ENCODE measurements around the gene KCNJ16.

KCNJ16 gene

GRCh38 chr17:70128727-70129238 lies 53.8 kb downstream of the KCNJ16 start:
- H3K4me3 ChIP-seq (ENCODE audit: low read depth, low read length), result no peak overlapping the region
- no peak for DNase-seq (ENCODE audit: low read depth)
- no peak for TF ChIP-seq CTCF (IDR thresholded peaks at IDR 0.05; ENCODE audit: control insufficient read depth, extremely low read depth, insufficient read depth)

- no peak overlapping the region for H3K4me3 ChIP-seq (ENCODE audit: low read depth, low read length)
- no peak for TF ChIP-seq CTCF (IDR thresholded peaks at IDR 0.05; ENCODE audit: control insufficient read depth, extremely low read depth, insufficient read depth)
- DNase-seq (ENCODE audit: low read depth), result no peak
Measured at GRCh38 chr17:70130289-70130688, 55.3 kb downstream of the KCNJ16 start.

GRCh38 chr17:70132505-70132904 lies 57.5 kb downstream of the KCNJ16 start:
- no peak for DNase-seq (ENCODE audit: low read depth)
- TF ChIP-seq CTCF (IDR thresholded peaks at IDR 0.05; ENCODE audit: control insufficient read depth, extremely low read depth, insufficient read depth), result no peak
- no peak overlapping the region for H3K4me3 ChIP-seq (ENCODE audit: low read depth, low read length)

GRCh38 chr17:70134042-70134441 lies 59.0 kb downstream of the KCNJ16 start:
- TF ChIP-seq CTCF (IDR thresholded peaks at IDR 0.05; ENCODE audit: control insufficient read depth, extremely low read depth, insufficient read depth), result no peak
- no peak for DNase-seq (ENCODE audit: low read depth)
- H3K4me3 ChIP-seq (ENCODE audit: low read depth, low read length), result no peak overlapping the region

- no peak overlapping the region for H3K4me3 ChIP-seq (ENCODE audit: low read depth, low read length)
- no peak for TF ChIP-seq CTCF (IDR thresholded peaks at IDR 0.05; ENCODE audit: control insufficient read depth, extremely low read depth, insufficient read depth)
- no peak for DNase-seq (ENCODE audit: low read depth)
Measured at GRCh38 chr17:70134777-70135176, 59.8 kb downstream of the KCNJ16 start.

GRCh38 chr17:70136131-70136530 lies 61.1 kb downstream of the KCNJ16 start:
- no peak for DNase-seq (ENCODE audit: low read depth)
- no peak overlapping the region for H3K4me3 ChIP-seq (ENCODE audit: low read depth, low read length)
- no peak for TF ChIP-seq CTCF (IDR thresholded peaks at IDR 0.05; ENCODE audit: control insufficient read depth, extremely low read depth, insufficient read depth)

All from LNCaP clone FGC (cell line).